HepG2 (cell line): ENCODE measurements around the gene HRH3. TPM values are rescaled to one million over a fixed set of nuclear protein-coding genes. Genes with fewer than 3 reads are reported as not detected.
A peak's percentile ranks its signal among the peaks of the same experiment; 100 is the strongest.

Experiments used
- ETS1 ChIP-seq: sonication (generic); formaldehyde crosslinking; IDR thresholded peaks from 2 replicates; pipeline ENCODE4 v1.4.0; 2020; ENCODE audit warnings: missing genetic modification reagents
- FOXC1 ChIP-seq: sonication (generic); formaldehyde crosslinking; IDR thresholded peaks from 2 replicates; pipeline ENCODE4 v1.8.0; 2022; ENCODE audit warnings: mild to moderate bottlenecking, missing genetic modification reagents, borderline replicate concordance
- JDP2 ChIP-seq: sonication (generic); formaldehyde crosslinking; IDR thresholded peaks from 2 replicates; pipeline ENCODE4 v1.8.1; 2022; ENCODE audit warnings: missing genetic modification reagents, borderline replicate concordance
- KMT2A ChIP-seq: sonication (generic); formaldehyde crosslinking; IDR thresholded peaks from 2 replicates; pipeline ENCODE4 v1.4.0; 2020; ENCODE audit warnings: missing genetic modification reagents
- NCOA5 ChIP-seq: sonication (generic); formaldehyde crosslinking; IDR thresholded peaks from 2 replicates; pipeline ENCODE4 v1.4.0; 2020; ENCODE audit warnings: missing genetic modification reagents
- NCOR1 ChIP-seq: fragments of 200-600 bp; sonication (generic); IDR thresholded peaks from 2 replicates; pipeline ENCODE4 v1.7.0; 2017; ENCODE audit warnings: antibody characterized with exemption, low read length, borderline replicate concordance
- PRMT3 ChIP-seq: sonication (generic); formaldehyde crosslinking; IDR thresholded peaks from 2 replicates; pipeline ENCODE4 v1.8.1; 2022; ENCODE audit warnings: low read depth, mild to moderate bottlenecking, moderate library complexity, missing genetic modification reagents, borderline replicate concordance
- SMC3 ChIP-seq: IDR thresholded peaks from 2 replicates; pipeline ENCODE4 v1.6.1; 2011; ENCODE audit warnings: low read length, improper control_type of control experiment
- SRF ChIP-seq: IDR thresholded peaks from 2 replicates; pipeline ENCODE4 v1.6.1; 2011; ENCODE audit warnings: mild to moderate bottlenecking, low read depth, low read length, moderate library complexity
- ZMYM3 ChIP-seq: sonication (generic); formaldehyde crosslinking; IDR thresholded peaks from 2 replicates; pipeline ENCODE4 v1.5.1; 2020; ENCODE audit warnings: mild to moderate bottlenecking, missing genetic modification reagents
- ZNF253 ChIP-seq: sonication (generic); formaldehyde crosslinking; IDR thresholded peaks from 2 replicates; pipeline ENCODE4 v1.8.0; 2022; ENCODE audit warnings: mild to moderate bottlenecking, missing genetic modification reagents, borderline replicate concordance
- ZNF333 ChIP-seq: sonication (generic); formaldehyde crosslinking; IDR thresholded peaks from 2 replicates; pipeline ENCODE4 v1.4.0; 2020; ENCODE audit warnings: mild to moderate bottlenecking, missing genetic modification reagents, borderline replicate concordance
- ZNF343 ChIP-seq: sonication (generic); formaldehyde crosslinking; IDR thresholded peaks from 2 replicates; pipeline ENCODE4 v1.4.0; 2020; ENCODE audit warnings: mild to moderate bottlenecking, missing genetic modification reagents
- ZNF468 ChIP-seq: sonication (generic); formaldehyde crosslinking; IDR thresholded peaks from 2 replicates; pipeline ENCODE4 v1.8.0; 2022; ENCODE audit warnings: mild to moderate bottlenecking, moderate library complexity, missing genetic modification reagents
- ZNF543 ChIP-seq: sonication (generic); formaldehyde crosslinking; IDR thresholded peaks from 2 replicates; pipeline ENCODE4 v1.4.0; 2020; ENCODE audit warnings: mild to moderate bottlenecking, missing genetic modification reagents
- ZNF572 ChIP-seq: sonication (generic); formaldehyde crosslinking; IDR thresholded peaks from 2 replicates; pipeline ENCODE4 v1.5.1; 2020; ENCODE audit warnings: mild to moderate bottlenecking, missing genetic modification reagents
- ZNF652 ChIP-seq: IDR thresholded peaks from 2 replicates; pipeline ENCODE4 v1.6.1; 2016; ENCODE audit warnings: low read depth, borderline replicate concordance
- polyA plus RNA-seq, 8 experiments: library from polyadenylated mRNA; depleted of rRNA in 3 of 8; stranded (reverse) in 7 of 8; unstranded in 1 of 8; fragments of >200 nt; fragmentation: Illumina TruSeq in 4 of 8; extraction: Trizol in 4 of 8; gene quantifications; 2 replicates each; pipeline versions ENCODE4 v1.2.1 to v1.2.3, GENCODE V29; 2011 to 2016; ENCODE audit warnings: low read depth in 4 of 8, missing spikeins in 1 of 8, mixed read lengths in 1 of 8; ENCODE audit not compliant: insufficient read depth in 1 of 8
- total RNA-seq, 5 experiments: library from RNA; depleted of rRNA; stranded (reverse); fragments of >200 nt; fragmentation: Illumina TruSeq; extraction: Trizol; gene quantifications; 2 replicates each; pipeline ENCODE4 v1.2.3, GENCODE V29; 2016; ENCODE audit warnings: low read depth in 1 of 5
- TF ChIP-seq, protein P1 (sequence below): sonication (generic); formaldehyde crosslinking; IDR thresholded peaks from 2 replicates; pipeline ENCODE4 v1.4.0; 2020; ENCODE audit warnings: missing genetic modification reagents
- TF ChIP-seq, protein P2 (sequence below): sonication (generic); formaldehyde crosslinking; conservative IDR thresholded peaks from 2 replicates; pipeline ENCODE4 v1.4.0; 2020; ENCODE audit warnings: missing genetic modification reagents
- TF ChIP-seq, protein P3 (sequence below), 2 experiments: sonication (generic) in 1 of 2; formaldehyde crosslinking in 1 of 2; IDR thresholded peaks; 2 replicates each; pipeline versions ENCODE4 v1.4.0 to v1.6.1; 2016 to 2020; ENCODE audit warnings: borderline replicate concordance in 1 of 2, low read depth in 1 of 2, mild to moderate bottlenecking in 1 of 2, missing genetic modification reagents in 1 of 2

HRH3 gene
- total and polyA plus RNA-seq, 2 of the 13 experiments (the other 11 are each of a cell fraction or from before 2014, with no cell fraction given), result 0.18 TPM; not detected in 1

DNA sequence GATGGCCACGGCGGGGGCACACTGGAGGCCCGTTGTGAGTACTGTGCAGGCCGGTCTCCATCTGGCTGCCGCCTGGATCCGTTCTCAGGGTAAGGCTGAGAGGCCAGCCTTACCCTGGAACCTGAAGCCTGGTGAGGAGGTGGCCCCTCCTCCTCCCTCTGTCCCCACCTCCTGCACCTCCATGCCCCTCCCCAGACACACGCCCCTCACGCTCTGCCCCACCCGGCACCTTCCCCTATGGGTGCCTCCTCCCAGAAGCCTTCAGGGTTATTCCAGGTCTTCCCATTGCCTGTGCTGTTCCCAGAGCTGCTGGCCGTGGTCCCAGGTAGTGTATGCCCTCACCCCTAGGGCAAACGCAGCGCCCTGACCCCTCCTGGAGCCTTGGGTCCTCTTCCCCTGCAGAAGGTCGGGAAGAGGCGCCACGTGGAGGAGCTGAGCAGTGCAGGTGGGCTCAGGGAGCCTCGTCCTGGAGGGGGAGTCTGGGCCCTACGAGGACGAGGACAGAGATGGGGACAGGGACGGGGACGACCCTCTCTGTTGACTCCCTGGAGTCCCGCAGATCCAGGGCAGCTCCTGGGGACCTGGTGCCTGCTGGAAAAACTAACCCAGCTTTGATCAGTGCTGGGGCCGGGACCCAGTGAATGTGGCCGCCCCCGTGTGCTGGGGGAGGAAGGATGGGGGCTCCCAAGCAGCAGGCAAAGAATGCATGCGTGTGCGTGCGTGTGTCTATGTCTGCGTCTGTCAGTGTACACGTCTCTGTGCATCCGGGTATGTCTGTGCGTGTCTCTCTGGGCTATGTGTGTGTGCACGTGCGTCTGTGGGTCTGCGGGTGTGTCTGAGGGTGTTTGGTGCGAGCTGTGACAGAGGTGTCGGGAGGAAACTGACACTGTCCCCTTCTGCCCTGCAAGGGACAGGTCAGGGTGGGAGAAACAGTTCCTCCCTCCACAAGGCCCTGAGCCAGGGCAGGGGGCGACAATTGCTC is 8.2 kb upstream of the HRH3 start (continued):
- TF ChIP-seq, protein P1, sequence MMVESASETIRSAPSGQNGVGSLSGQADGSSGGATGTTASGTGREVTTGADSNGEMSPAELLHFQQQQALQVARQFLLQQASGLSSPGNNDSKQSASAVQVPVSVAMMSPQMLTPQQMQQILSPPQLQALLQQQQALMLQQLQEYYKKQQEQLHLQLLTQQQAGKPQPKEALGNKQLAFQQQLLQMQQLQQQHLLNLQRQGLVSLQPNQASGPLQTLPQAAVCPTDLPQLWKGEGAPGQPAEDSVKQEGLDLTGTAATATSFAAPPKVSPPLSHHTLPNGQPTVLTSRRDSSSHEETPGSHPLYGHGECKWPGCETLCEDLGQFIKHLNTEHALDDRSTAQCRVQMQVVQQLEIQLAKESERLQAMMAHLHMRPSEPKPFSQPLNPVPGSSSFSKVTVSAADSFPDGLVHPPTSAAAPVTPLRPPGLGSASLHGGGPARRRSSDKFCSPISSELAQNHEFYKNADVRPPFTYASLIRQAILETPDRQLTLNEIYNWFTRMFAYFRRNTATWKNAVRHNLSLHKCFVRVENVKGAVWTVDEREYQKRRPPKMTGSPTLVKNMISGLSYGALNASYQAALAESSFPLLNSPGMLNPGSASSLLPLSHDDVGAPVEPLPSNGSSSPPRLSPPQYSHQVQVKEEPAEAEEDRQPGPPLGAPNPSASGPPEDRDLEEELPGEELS, result no peak
- no peak for TF ChIP-seq KMT2A (CRISPR knock-in tag)
- TF ChIP-seq SMC3, result no peak
- TF ChIP-seq, protein P2, sequence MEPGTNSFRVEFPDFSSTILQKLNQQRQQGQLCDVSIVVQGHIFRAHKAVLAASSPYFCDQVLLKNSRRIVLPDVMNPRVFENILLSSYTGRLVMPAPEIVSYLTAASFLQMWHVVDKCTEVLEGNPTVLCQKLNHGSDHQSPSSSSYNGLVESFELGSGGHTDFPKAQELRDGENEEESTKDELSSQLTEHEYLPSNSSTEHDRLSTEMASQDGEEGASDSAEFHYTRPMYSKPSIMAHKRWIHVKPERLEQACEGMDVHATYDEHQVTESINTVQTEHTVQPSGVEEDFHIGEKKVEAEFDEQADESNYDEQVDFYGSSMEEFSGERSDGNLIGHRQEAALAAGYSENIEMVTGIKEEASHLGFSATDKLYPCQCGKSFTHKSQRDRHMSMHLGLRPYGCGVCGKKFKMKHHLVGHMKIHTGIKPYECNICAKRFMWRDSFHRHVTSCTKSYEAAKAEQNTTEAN, result no peak
- TF ChIP-seq ZNF253 (CRISPR knock-in tag), result no peak
- TF ChIP-seq, protein P3, sequence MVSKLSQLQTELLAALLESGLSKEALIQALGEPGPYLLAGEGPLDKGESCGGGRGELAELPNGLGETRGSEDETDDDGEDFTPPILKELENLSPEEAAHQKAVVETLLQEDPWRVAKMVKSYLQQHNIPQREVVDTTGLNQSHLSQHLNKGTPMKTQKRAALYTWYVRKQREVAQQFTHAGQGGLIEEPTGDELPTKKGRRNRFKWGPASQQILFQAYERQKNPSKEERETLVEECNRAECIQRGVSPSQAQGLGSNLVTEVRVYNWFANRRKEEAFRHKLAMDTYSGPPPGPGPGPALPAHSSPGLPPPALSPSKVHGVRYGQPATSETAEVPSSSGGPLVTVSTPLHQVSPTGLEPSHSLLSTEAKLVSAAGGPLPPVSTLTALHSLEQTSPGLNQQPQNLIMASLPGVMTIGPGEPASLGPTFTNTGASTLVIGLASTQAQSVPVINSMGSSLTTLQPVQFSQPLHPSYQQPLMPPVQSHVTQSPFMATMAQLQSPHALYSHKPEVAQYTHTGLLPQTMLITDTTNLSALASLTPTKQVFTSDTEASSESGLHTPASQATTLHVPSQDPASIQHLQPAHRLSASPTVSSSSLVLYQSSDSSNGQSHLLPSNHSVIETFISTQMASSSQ (IDR thresholded peaks at IDR 0.05; ENCODE audit: low read depth), result no peak
- TF ChIP-seq, protein P3 (CRISPR knock-in tag; IDR thresholded peaks at IDR 0.05; ENCODE audit: borderline replicate concordance), result no peak
- TF ChIP-seq ZNF543 (CRISPR knock-in tag), result no peak
- TF ChIP-seq ZNF652 (CRISPR knock-in tag), result no peak
- TF ChIP-seq FOXC1 (CRISPR knock-in tag), result 0 out of 2 replicates have a peak, but pooled peaks have one; percentile 7
- no peak for TF ChIP-seq ETS1 (CRISPR knock-in tag)
- no peak for TF ChIP-seq ZNF468 (CRISPR knock-in tag)
- TF ChIP-seq ZMYM3 (CRISPR knock-in tag), result no peak
- TF ChIP-seq ZNF343 (CRISPR knock-in tag), result no peak
- no peak for TF ChIP-seq NCOR1
- 0 out of 2 replicates have a peak, but pooled peaks have one; percentile 47 for TF ChIP-seq ZNF333 (CRISPR knock-in tag)
- TF ChIP-seq ZNF572 (CRISPR knock-in tag), result no peak
- no peak for TF ChIP-seq SRF
- no peak for TF ChIP-seq JDP2 (CRISPR knock-in tag)
- no peak for TF ChIP-seq PRMT3 (CRISPR knock-in tag)
- no peak for TF ChIP-seq NCOA5
